GM12801 (cell line): ENCODE results near the gene MAML2.

ENCODE experiments used
- CTCF ChIP-seq: IDR thresholded peaks from one replicate; pipeline ENCODE4 v1.5.1; 2011; ENCODE audit warnings: control low read depth; ENCODE audit not compliant: insufficient read length; ENCODE audit errors: extremely low read depth

Gene MAML2

GRCh38 chr11:96316869-96317268, 26.1 kb downstream of the MAML2 start:
- no peak for TF ChIP-seq CTCF

- no peak for TF ChIP-seq CTCF
Observed at GRCh38 chr11:96315476-96315875, 27.5 kb downstream of the MAML2 start.

- TF ChIP-seq CTCF, result no peak
Observed at GRCh38 chr11:96314326-96315020, 28.5 kb downstream of the MAML2 start.

GRCh38 chr11:96313163-96313562, 29.8 kb downstream of the MAML2 start:
- TF ChIP-seq CTCF, result no peak

GRCh38 chr11:96311120-96311568, 31.9 kb downstream of the MAML2 start:
- TF ChIP-seq CTCF, result no peak

GRCh38 chr11:96310236-96310635, 32.8 kb downstream of the MAML2 start:
- TF ChIP-seq CTCF, result no peak

- TF ChIP-seq CTCF, result no peak
Observed at GRCh38 chr11:96309643-96310017, 33.4 kb downstream of the MAML2 start.
